ENCODE data around the gene CAPG.

The CAPG gene

DNA sequence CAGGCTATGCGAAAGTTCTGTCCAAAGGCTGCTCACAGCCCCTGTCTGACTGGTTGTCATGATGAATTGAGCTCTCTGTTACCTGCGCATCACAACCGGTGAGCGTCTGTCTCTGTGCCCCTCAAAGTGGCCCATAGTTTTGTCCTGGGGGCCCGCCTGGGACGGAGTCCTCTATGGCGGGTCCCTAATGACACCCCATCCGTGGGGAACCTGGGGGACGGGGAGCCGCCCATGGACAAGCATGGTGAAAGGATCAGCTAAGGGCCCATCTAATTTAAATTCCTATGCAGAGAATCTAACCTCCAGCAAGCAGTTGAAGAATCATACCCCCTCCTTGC, 55.1 kb downstream of the CAPG start:
- H3K4me1 ChIP-seq (ENCODE audit: insufficient read depth, low read length) = 0 out of 2 replicates have a peak, but pooled peaks cover 5% of the 10 kb centered on the region
- H3K9me3 ChIP-seq (ENCODE audit: control insufficient read depth, insufficient read depth, low read length) = no peaks in the 10 kb centered on the region

DNA sequence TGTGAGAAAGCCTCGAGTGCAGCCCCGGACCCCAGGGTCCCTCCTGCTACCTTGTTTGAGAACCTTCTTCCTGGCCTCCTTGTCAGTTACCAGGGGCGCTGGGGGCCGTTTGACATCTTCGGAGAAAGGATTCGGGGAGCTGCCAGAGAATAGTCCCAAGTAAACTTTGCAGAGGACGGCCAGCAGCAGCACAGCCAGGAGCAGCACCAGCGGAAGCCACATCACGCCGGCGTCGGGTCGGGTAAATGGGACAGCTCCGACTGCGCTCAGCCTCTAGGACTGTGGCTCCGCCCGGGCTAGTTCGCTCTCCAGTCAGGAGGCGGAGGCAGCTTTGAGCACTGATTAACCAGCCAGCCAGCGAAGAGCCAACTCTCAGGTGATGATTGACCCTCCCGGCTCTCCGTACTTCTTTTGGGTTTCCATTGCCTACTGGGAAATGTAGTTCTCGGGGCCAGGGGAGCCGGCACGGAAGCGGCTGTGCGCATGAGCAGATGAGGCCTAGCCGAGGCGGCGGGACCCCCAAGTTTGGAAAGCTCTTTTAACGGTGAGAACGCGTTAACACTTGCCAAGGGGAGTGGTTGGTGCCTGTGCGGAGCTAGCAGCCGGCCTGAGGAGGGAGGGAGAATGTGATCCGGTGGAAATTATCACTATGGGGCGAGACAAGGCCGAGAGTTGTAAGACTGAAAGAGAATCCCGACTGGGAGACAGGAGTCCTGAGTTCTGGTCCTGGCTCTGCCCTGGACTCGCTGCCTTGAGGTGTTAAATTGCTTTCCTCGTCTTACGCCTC, 55.7 kb downstream of the CAPG start, which contains the start of the genes ELMOD3 and RETSAT:
ELMOD3 (plus strand) TSS at position 484 of the 787 bp plus-strand sequence. CDS start 2,430 bp downstream, outside the sequence.
RETSAT (minus strand) TSS at position 243 of the 787 bp plus-strand sequence; CDS start at position 222, 21 bp downstream.
- H3K9ac ChIP-seq (ENCODE audit: low read depth, low read length) = peak within 1 kb of the TSS; percentile 96
- no peaks in the 10 kb centered on the region for H3K9me3 ChIP-seq (ENCODE audit: control insufficient read depth, insufficient read depth, low read length)
- H3K36me3 ChIP-seq (ENCODE audit: insufficient read depth, low read length) = peaks cover 7% of the 10 kb centered on the region; the same call in 1 of the 2 replicates
- 0 out of 2 replicates have a peak, but pooled peaks cover 5% of the 10 kb centered on the region for H3K4me1 ChIP-seq (ENCODE audit: insufficient read depth, low read length)

More for the DNA sequence above, 55.1 kb downstream of the CAPG start:
- Histone ChIP-seq H3K9ac (ENCODE audit: low read depth, low read length) (peak overlapping the region; percentile 96), H3K36me3 (ENCODE audit: insufficient read depth, low read length) (peaks cover 4% of the 10 kb centered on the region; the same call in 1 of the 2 replicates)

DNA sequence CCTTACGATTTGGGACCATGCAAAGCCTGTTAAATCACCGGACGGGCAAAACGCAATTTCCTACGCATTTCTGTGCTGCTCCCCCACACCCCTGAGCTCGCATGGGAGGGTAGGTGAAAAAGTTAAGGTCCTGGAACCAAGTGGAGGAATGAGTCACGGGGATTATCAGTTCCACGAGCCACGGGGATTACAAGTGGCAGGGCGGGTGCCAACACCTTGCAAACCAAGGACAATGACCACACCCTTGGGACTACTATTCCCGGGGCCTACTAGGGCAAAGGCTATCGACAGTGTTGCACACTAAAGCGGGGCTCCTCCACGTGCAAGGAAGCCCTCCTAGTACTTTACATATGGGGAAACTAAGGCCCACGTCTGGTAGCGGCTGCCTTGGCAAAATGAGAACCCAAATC, 56.3 kb downstream of the CAPG start:
- Histone ChIP-seq H3K4me1 (ENCODE audit: insufficient read depth, low read length) (0 out of 2 replicates have a peak, but pooled peaks cover 5% of the 10 kb centered on the region), H3K9me3 (ENCODE audit: control insufficient read depth, insufficient read depth, low read length) (no peaks in the 10 kb centered on the region), H3K9ac (ENCODE audit: low read depth, low read length) (peak overlapping the region; percentile 96), H3K36me3 (ENCODE audit: insufficient read depth, low read length) (peaks cover 7% of the 10 kb centered on the region; the same call in 1 of the 2 replicates)

DNA sequence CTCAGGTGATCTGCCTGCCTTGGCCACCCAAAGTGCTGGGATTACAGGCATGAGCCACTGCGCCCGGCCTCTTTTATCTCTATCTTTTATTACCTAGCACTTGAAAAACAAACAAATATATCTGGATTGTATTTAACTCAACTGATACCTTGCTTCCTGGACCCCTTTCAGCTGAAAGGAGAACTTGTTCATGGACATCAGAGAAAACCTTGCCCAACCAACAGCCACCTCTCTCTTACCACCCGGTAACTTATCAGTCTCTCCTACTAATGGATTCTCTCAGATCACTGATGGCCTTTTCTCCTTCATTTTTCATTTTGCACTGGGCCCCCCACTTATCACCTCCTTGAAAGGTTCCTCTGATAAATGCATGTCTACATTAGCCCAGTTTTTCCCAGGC, 62.6 kb downstream of the CAPG start:
- Histone ChIP-seq H3K9me3 (ENCODE audit: control insufficient read depth, insufficient read depth, low read length) (no peaks in the 10 kb centered on the region), H3K36me3 (ENCODE audit: insufficient read depth, low read length) (peaks cover 19% of the 10 kb centered on the region; the same call in 1 of the 2 replicates), H3K4me1 (ENCODE audit: insufficient read depth, low read length) (no peaks in the 10 kb centered on the region), H3K9ac (ENCODE audit: low read depth, low read length) (no peak overlapping the region)
